Measurements from ENCODE around the gene PLA2G4B.
"Not testable (repeated sequence)": the region's sequence is repeated elsewhere in the genome, so short reads cannot be mapped to it uniquely, and the experiment has no call there.

Gene PLA2G4B

DNA sequence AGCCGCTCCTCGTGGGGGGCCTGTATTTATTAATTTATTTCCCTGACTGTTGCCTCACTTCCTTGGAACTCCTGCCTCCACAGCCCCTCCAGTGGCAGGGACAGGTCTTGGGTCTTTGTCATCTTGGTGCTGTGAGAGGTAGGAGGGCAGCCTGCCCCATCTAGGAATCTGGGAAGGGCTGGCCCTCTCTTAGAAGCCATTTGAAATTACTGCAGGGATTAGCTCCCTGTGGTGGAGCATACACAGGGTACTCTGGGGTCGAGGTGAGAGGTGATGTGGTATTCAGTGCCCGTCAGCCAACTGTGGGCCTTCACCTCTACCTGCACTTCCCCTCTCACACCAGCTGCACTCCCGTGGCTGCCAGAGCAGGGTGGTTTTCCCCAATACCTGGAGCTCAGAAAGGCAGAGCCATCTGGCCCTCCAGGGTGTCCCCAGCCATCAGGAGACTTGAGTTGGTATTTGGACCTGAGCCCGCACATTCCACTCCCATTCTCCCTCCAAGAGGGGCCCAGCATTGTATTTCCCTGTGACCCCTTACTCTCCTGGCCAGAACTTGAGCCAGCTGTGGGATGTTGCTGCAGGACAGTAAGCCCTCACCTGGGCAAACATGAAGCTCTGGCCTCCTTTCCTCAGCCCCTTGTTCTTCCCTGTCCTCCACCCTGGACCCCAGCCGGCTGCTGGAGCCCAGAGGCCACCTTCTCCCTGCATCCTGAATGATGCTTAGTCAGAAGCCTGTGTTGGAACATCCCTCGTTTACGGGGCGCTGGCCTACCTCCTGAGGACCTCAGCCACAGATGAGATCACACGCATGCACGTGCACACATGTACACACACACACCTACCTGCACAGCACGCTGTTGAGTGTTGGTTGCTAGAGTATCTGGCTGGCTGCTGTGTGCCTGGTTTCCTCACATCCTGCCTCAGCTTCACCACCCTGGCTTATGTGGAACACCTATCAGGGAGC lies 12.8 kb upstream of the PLA2G4B start:
- DNase-seq (ENCODE audit: low spot score) = no peak

DNA sequence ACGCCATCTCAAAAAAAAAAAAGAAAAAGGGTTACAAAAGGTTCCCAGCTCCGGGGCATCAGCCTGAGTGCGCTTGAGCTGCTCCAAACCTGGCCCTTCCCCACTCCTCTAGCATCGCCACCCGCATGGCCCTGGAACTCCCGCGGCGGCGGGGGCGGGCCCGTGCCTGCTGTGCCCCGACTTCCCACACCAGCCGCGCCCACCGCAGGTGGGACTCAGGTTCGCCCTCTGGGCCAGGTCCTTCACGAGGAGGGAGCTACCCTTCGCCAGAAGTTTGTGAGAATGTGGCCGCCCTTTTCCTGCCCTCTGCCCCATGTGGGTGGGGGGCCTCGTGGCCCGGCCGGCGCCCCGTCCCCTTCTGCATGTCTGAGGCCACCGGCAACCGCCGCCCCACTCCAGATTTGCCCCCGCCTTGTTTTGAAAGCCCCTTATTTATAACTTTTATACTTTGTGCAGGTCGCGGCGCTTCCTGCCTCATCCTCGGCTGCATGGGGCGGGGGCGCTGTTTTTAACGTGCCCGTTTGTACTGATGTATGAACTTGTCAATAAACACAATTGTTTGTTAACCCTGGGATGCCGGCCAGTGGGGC lies 11.3 kb upstream of the PLA2G4B start:
- peak; percentile 46 for DNase-seq (ENCODE audit: low spot score)

DNA sequence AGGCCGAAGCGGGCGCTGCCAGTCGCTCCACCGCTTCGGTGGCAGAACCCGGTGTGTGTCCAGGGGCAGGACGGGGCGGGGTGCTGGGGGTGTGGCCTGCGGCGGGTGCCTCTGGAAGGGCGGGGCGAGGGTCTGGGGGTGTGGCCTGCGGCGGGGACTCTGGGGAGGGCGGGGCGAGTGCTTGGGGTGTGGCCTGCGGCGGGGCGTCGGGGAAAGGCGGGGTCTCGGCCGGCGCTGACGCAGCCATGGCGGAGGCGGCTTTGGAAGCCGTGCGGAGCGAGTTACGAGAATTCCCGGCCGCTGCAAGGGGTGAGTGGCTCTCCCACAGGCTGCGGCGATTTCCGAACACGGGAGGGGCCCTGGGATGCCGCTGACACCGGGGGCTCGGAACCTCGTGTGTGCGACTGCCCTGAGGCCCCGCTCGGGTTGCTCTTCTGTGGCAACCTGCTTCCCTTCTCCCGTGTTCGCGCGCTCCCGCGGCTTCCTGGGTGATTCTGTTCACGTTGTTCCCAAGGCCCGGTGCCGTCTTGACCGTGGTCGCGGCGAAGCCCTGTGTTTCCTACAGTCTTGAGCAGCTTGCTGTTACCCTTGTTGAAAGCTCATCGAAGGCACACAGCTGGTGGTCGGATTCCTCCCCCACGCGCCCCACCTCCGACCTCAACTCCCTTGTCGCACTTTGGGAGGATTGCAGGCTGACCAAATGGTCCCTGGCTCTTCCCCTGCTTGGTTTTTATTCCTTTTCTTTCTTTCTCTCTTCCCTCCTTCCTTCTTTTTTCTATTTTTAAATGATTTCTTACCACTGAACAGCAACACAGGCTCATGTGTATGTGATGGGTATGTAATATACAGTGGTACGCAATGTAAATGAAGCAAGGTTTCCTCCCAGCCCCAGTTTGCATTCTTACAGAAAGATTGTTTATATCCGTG lies 10.5 kb upstream of the PLA2G4B start, which contains the start of gene JMJD7:
Gene JMJD7 (plus strand): TSS at position 213 of the 927 bp plus-strand sequence. CDS start 33 bp downstream, at position 246.
- DNase-seq (ENCODE audit: low spot score) = peak; percentile 99

DNA sequence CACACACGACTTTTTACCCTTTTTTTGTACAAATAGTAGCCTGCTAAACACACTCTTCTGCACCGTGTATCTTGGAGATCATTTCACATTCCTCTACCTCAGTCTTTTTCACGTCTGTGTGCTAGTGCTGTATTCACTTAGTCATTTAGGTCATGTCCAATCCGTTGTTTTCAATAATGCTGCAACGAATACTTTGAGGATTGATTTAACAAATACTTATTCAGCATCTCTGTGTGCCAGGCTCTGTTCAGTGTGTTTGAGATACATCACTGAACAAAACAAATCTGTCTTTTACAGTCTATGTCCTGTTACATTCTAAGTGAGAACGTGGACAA lies 9.9 kb upstream of the PLA2G4B start:
- DNase-seq (ENCODE audit: low spot score) = no peak

DNA sequence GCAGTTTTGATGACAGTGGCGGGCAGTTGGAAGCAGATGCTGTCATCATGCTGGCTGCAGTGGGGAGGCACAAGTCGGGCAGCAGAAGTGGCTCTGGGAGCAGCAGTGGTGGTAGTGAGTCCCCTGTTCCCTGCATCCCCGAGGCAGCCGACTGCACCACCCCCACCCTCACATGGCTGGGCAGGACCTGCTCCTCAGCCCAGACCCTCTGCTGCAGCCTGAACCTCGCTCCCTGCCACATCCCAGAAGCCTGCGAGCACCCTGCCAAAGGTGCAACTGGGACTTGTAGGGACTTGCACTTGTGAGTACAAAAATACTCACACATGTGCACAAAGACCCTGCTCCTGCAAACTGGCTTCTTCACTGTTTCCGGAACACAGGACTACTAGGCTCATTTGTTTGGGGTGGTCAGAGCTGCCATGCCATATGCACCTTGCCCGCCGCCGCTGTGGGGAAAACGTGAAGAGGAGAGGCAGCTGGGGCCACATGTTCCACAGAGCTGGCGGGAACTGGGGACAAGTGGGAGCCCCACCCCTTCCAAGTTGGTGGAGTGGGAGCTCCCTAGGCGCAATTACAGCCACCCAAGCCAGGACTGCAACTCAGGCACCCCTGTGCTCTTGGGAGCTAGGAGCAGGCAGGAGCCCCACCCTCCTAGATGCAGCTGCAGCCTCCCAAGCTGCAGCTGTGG lies 8.5 kb upstream of the PLA2G4B start:
- no peak for DNase-seq (ENCODE audit: low spot score)

DNA sequence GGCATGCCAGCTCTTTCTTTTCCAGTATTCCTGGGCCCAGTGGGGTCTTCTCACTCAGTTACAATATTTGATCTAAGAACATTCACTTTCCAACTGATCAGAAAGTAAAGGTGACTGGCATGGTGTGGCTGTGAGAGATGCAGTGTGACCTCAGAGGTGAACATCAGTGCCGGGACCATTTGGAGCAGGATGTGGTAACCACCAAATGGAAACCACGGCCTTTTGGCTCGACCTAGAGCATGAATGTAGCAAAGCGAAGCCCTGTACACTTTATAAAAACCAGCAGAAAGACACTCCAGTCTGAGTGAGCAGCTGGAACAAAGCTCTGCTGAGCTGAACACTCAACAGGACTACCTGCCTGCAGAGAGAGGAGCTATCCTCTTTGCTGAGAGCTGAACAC lies 7.4 kb upstream of the PLA2G4B start:
- not testable (repeated sequence) for DNase-seq (ENCODE audit: low spot score)

DNA sequence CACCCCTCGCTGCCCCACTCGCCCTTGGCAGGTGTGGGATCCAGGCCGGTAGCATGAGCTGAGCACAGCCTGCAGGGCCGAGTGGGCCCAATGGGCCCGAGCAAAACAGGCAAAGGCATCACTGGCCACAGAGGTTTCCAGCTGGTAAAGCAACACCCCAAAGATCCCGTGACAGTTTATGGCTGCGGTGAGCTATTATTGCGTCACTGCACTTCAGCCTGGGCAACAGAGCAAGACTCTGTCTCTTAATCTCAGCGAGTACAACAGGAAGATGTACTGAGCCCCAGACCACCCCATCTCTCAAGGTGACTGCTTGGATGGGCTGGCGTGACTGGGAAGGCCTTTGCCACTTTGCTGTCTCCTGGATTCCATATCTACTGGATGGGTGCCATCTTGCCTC lies 6.4 kb upstream of the PLA2G4B start:
- no peak for DNase-seq (ENCODE audit: low spot score)

DNA sequence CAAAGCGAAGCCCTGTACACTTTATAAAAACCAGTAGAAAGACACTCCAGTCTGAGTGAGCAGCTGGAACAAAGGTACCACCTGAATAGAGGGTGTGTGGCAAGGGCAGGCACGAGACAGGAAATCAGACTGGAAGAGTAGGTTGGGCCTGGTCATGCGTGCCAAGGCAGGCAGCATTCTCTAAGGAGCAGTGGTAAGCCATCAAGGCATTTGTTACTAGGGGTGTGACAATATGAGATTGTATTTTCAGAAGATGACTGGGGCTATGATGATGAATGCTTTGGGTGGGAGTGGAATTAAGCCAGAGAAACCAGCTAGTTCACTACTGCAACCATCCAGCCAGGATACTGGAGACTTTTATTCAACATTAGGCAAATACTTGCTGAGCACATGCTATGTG lies 5.8 kb upstream of the PLA2G4B start:
- DNase-seq (ENCODE audit: low spot score) = peak; percentile 18

DNA sequence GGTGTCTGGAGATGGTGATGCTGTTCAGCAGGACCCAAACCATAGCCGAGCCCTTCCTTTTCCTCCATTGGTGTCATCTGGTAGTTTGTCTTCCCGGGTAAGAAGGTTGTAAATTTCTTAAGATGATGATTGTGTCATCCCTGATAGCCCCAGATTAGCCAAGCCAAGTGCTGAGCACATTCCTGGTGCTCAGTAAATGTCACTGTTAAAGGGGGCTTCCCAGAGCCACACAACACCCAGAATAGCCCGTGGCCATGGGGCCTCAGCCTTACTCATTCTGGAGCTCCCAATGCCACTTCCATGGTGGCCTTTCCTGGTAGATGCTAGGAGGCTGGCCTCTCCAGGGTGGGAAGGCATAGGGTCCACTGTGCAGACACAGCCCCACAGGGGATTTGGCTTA lies 4.6 kb upstream of the PLA2G4B start:
- DNase-seq (ENCODE audit: low spot score) = no peak

DNA sequence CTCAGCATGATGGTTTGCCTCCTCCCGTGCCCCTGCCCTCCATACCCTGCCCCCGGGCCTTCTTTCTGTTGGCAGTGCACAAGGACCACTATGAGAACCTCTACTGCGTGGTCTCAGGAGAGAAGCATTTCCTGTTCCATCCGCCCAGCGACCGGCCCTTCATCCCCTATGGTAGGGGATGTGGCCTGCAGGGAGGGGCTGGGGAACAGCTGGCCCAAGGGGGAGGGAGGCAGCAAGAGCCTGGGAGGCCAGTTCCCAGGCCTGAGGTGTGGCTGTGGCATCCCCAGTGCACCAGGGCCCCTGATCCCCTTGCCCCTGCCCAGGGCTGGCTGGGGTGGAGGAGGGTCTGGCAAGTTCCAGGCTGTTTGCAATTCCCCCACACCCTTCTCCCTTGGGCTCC lies 2.6 kb upstream of the PLA2G4B start:
- DNase-seq (ENCODE audit: low spot score) = no peak

DNA sequence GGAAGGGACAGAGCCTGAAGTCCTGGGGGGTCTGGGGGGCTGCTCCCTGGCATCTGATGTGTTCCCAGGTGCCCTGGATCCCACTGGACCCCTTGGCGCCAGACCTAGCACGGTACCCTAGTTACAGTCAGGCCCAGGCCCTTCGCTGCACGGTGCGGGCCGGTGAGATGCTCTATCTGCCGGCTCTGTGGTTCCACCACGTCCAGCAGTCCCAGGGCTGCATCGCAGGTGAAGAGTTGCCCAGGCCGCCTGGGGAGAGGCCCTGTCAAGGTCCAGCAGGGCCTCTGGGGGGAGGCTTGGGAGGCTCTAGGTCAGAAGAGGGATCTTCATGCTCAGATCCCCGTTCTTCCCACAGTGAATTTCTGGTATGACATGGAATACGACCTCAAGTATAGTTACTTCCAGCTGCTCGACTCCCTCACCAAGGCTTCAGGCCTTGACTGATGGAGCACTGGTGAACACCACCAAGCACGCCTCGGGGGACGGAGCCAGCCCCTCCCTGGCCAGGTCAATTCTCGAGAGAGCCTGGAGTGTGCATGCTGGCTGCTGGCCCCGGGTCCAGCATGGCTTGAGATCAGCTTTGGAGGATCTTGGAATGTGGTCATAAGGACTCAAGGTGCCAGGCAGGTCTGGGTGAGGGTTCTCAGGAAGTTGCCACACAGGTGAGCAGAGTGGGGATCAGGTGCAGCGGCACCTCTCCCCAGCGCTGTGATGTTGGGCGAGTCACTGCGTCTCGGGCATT lies 1.8 kb upstream of the PLA2G4B start:
- DNase-seq (ENCODE audit: low spot score) = no peak

DNA sequence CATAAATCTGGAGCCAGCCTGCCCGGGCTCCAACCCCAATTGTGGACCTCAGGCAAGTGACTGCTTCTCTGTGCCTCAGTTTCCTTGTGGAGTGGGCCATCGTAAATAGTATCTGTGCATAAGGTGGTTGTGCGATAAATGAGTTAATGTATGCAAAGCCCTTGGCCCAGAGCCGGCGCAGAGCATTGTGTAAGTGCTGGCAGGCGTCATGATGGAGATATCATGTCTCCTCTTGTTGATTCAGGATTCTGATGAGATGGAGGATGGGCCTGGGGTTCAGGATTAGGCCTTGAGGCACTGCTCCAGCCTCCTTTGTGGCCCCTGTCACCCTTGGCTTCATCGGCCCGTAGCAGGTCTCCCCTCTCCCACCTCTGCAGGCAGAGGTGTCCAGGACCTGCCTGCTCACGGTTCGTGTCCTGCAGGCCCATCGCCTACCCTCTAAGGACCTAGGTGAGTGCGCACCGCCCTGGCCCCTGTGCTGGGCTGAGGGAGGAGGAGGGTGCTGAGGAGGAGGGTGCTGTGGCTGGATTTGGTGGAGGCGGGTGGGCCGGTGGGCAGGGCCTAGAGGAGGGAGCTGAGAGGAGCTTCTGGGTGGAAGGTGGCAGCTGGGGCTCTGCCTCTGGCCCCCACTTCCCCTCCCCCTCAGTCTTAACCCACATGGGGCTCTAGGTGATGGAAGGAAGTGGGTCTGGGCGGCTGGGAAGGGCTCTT lies 1.3 kb downstream of the PLA2G4B start:
- DNase-seq (ENCODE audit: low spot score) = no peak

DNA sequence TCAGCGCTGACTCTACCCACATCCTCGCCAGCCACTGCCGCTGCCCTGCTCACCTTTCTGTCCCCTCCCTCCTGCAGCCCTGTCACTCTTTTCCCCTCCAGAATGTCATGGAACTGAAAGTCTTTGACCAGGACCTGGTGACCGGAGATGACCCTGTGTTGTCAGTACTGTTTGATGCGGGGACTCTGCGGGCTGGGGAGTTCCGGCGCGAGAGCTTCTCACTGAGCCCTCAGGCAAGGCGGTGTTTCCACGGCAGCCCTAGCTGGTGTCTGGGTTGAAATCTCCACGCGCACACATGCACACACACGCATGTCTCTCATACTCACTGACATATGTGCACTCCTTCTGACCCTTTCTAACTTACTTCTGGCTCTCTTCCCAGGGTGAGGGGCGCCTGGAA lies 2.0 kb downstream of the PLA2G4B start:
- no peak for DNase-seq (ENCODE audit: low spot score)

DNA sequence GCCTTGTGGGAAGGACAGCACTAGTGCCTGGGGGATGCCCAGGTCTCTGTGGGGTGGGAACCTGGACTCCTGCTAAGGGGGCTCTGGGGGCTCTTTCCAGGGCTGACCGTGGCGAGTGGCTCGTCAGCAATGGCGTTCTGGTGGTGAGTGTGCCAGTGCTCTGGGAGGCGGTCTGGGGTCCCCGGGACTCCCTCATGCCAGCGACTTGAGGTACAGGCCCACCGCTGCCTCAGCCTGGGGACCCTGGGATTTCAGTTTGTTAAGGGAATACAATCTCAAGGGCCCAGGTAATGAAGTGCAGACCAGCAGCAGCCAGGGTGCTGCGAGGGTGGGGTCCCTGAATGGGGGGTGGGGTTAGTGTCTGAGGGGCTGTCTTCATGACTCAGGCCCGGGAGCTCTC lies 2.5 kb downstream of the PLA2G4B start:
- DNase-seq (ENCODE audit: low spot score) = no peak

DNA sequence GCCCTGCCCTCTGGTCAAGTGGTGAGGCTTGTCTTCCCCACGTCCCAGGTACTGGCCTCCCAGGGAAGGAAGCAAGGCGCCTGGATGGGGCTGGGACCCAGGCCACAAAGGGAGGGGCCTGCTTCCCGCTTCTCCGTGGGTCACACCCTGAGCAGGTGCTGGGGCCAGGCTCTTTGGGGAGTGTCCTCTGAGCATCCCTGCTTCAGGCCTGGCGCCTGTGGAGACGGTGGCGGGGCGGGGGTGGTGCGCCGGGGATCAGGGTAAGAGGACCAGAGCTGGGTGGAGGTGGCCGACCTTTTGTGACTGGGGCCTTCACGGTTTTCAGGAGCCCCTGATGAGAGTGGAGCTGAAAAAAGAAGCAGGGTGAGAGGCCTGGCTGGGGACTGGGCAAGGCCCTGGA lies 3.6 kb downstream of the PLA2G4B start:
- DNase-seq (ENCODE audit: low spot score) = no peak

DNA sequence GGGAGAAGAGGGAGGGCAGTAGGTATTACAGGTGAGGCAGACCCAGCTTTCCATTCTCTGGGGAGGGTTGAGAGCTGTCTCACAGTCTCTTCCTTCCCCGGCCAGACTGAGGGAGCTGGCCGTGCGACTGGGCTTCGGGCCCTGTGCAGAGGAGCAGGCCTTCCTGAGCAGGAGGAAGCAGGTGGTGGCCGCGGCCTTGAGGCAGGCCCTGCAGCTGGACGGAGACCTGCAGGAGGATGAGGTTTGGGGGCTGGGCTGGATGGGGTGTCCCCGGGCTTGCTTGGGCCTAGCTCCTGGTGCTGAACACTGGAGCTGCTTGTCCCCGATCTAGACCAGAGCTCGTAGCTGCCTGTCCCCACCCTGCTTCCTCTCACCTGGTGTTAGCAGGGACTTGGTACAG lies 4.9 kb downstream of the PLA2G4B start:
- DNase-seq (ENCODE audit: low spot score) = no peak

DNA sequence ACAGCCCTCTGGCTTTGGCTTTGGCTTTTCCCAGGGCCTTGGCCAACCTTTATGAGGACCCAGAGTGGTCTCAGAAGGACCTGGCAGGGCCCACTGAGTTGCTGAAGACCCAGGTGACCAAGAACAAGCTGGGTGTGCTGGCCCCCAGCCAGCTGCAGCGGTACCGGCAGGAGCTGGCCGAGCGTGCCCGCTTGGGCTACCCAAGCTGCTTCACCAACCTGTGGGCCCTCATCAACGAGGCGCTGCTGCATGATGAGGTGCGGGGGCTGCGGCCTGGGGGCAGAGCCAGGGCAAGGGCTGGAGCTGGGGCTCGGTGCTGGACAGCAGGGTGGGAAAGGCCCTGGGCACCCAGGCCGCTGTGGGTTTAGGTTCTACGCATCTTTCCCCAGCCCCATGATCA lies 6.2 kb downstream of the PLA2G4B start:
- DNase-seq (ENCODE audit: low spot score) = no peak

DNA sequence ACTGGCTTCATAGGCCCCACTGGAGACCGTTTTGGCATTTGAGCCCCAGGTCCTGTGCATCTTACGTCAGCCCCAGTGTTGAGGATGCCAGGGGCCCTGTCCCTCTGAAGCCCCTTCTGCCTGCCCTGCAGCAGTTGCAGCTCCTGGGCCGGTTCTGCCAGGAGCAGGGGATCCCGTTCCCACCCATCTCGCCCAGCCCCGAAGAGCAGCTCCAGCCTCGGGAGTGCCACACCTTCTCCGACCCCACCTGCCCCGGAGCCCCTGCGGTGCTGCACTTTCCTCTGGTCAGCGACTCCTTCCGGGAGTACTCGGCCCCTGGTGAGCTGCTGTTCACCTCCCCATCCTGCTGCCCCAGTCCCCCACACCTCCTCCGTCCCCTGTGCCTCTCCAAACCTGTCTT lies 8.6 kb downstream of the PLA2G4B start:
- DNase-seq (ENCODE audit: low spot score) = no peak

DNA sequence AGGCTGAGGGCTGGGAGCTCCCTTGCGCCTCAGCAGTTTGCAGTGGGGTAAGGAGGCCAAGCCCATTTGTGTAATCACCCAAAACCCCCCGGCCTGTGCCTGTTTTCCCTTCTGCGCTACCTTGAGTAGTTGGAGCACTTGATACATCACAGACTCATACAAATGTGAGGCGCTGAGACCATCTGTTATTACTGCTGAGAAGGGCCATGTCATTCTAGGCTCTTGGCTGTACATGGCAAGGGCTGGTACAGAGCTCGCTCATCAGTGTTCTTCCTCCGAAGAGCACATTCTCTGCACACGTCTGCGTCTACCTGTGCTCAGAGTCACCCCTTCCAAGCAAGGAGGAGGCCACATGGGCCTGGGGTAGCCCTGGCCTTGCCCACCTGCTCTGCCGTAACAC lies 9.3 kb downstream of the PLA2G4B start:
- DNase-seq (ENCODE audit: low spot score) = no peak

DNA sequence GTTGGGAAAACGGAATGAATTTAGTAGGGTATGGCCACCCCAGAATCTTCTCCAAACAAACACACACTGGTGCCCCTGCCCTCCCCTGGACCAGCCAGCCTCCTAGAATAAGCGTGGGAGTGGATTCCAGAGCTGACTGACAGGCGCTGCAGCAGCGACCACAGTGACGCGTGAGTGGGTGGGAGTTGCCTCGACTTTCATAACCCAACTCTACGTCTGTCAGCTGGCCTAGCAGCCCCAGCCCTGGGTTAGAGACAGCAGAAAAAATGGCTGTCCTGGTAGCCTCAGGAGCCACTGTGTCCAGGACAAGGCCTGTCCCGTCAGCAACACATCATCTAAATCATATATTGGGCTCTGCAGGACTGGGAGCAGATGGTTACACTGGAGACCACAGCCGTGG lies 10.0 kb downstream of the PLA2G4B start:
- DNase-seq (ENCODE audit: low spot score) = no peak

DNA sequence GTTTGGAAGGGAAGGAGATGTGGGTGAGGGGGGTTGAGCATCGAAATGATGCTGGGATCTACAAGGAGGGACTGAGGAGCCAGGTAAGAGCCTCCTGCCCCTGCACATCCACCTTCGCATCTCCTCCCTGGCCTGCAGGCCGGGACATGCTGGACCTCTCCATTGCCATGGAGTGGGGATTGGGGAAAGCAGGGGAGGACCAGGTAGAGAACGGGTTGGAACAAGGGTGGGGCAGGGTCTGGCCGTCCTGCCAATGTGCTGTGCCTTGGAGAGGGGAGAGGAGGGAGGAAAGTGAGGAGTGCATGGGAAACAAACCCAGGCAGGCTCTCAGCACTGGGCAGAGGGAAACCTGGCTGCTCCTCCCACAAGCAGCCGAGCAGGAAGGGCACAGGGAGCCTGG lies 10.6 kb downstream of the PLA2G4B start:
- DNase-seq (ENCODE audit: low spot score) = no peak

All from germinal center (tissue), 1 donor.